GM03348 (cell line): ENCODE data around the gene P2RX2.

Source experiments
- DNase-seq: peaks from one replicate; pipeline ENCODE4 v3.0.0; 2012; ENCODE audit warnings: low spot score

The P2RX2 gene

DNA sequence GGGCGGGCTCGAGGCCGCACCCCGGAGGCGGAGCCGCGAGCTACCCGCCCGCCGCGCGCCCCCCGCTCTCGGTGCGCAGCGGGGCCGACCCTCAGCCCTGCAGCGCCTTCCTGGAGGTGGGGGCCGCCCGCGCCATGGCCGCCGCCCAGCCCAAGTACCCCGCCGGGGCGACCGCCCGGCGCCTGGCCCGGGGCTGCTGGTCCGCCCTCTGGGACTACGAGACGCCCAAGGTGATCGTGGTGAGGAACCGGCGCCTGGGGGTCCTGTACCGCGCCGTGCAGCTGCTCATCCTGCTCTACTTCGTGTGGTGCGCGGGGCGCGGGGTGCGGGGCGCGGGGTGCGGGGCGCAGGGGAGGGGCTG lies at the start of gene P2RX2:
Gene P2RX2 (plus strand): TSS at position 94 of the 361 bp plus-strand sequence. CDS start 41 bp downstream, at position 135.
- DNase-seq: no peak

DNA sequence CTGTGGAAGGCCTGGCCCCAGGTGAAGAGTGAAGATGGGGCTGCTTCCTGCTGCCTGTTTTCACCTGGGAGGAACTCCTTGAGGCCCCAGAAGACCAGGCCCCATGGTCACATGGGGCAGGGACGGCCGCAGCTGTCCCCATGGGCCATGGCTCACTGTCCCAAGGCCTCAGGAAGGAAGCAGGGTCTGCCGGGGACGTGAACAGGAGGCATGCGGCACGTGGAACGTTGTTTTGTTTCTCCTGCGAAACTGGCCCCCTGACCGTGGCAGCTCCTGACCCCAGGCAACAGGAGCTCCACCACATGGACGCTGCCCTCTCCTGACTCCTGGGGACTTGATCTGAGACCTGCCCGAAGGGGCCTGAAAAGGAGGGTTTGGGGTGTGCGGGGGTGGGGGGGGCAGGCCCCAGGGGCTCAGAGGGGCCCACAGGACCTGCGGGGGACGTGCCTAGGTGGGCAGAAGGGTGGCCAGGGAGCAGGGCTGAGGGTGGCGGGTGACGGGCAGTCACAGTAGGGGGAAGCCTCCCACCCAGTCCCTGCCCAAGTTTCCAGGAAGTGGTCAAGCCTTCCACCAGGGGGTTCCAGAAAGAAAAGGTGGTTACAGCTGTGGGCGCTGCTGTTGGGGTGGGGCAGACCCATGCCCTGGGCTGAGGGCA lies 49.6 kb upstream of the P2RX2 start:
- no peak for DNase-seq

DNA sequence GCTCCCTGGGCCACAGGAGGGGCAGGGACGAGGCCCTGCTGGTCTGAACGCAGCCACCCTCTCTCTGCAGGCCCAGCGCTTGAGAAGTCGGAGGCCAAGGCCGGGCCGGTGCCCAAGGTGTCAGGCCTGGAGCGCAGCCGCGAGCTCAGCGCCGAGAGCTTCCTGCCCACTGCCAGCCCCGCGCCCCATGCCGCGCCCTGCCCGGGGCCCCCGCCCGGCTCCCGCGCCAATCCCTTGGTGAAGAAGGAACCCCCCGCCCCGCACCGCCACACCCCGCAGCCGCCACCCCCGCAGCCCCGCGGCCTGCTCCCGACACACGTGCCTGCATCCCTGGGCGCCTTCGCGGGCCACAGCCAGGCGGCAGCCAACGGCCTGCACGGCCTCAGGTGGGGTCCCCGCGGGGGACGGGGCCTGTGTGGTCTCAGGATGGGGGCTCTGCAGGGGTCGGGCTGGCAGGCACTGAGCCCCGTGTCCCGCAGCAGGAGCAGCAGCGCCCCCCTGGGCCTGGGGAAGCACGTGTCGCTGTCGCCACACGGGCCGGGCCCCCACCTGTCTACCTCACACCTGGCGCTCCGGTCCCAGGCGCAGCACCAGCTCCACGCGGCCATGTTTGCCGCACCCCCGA lies 48.6 kb upstream of the P2RX2 start:
- no peak for DNase-seq

DNA sequence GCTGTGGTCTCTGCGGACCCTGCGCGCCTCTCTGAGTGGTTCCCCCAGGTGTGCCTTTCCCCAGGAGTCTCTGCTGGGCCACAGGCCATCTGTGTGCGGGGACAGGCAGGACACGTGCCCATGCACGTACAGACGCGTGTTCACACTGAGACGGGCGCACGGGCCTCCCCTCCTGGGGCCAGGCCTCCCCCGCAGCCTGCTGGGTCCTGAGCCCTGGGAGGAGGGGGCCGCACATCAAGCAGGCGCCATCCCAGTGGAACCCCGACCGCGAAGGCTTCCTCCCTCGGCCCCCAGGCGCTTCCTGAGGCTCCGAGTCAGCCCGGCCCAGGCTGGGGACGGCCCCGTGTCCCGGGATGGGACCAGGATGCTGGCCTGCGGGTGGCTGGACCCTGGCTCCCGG lies 47.9 kb upstream of the P2RX2 start:
- no peak for DNase-seq

- no peak for DNase-seq
Measured at GRCh38 chr12:132571051-132571450, 47.5 kb upstream of the P2RX2 start.

- no peak for DNase-seq
Measured at GRCh38 chr12:132571598-132571997, 47.0 kb upstream of the P2RX2 start.

DNA sequence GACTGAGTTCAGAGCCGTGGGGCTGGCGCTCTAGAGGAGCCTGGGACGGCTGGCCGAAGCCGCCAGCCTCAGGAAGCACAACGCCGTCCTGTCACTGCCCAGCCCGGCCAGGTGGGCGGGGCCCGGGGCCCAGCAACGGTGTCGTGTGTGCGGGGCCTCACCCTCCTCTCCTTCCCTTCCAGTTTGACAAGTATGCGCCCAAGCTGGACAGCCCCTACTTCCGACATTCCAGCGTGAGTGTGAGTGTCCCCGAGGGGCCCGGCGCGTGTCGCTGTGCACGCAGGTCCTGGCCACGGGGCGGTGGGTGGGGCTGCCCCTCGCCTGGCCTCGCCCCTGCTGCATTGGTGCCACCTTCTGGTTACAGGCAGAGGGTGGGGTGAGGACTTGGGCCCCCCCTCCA lies 46.5 kb upstream of the P2RX2 start:
- DNase-seq: no peak

- DNase-seq: no peak
Measured at GRCh38 chr12:132572801-132573760, 45.5 kb upstream of the P2RX2 start.

DNA sequence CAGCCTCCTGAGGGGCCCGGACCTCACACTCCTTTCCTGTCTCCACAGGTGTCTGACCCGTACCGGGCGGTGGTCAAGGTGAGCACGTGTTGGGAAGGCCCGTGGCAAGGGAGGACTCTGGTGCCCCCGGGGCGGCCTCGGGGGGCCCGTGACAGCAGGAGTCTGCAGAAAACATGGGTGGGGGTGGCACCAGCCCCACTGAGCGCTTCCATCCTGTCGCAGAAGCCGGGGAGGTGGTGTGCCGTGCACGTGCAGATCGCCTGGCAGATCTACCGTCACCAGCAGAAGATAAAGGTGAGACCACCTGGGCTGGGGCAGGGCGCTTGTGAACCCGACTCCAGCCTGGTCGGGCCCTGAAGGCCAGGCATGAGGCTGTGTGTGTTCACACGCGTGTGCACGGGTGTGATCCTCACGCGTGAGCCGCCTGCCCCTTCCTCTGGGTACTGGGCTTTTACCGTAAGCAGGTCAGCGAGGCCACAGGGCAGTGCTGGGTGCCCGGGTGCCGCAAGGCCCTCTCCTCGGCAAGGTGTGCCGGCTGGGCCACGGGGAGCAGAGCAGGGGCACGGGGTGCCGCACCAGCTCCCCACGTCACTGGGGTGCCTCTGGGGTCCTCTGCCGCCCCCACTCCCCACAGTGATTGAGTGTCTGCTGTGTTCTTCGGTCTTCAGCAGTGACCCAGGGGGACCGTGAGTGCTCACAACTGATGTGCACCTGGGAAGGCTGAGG lies 44.1 kb upstream of the P2RX2 start:
- no peak for DNase-seq

DNA sequence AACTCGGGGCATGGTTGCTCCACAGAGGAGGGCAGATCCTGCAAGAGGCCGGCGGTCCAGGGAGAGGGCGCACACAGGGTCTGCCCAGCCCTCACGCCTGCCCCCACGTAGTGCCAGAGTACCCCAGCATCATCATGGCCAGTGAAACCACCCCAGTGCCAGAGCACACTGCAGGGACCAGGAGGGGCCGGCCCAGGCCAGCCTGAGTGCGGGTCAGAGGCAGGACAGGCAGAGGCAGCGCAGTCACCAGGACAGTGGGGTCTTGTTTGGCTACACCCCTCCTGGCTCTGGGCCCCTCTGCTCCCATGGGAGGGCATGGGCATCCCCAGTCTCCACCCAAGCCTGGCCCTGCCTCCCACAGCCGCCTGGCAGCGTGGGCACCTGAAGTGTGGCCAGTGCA lies 42.9 kb upstream of the P2RX2 start:
- DNase-seq: no peak

GRCh38 chr12:132576701-132577100 lies 41.9 kb upstream of the P2RX2 start:
- no peak for DNase-seq

DNA sequence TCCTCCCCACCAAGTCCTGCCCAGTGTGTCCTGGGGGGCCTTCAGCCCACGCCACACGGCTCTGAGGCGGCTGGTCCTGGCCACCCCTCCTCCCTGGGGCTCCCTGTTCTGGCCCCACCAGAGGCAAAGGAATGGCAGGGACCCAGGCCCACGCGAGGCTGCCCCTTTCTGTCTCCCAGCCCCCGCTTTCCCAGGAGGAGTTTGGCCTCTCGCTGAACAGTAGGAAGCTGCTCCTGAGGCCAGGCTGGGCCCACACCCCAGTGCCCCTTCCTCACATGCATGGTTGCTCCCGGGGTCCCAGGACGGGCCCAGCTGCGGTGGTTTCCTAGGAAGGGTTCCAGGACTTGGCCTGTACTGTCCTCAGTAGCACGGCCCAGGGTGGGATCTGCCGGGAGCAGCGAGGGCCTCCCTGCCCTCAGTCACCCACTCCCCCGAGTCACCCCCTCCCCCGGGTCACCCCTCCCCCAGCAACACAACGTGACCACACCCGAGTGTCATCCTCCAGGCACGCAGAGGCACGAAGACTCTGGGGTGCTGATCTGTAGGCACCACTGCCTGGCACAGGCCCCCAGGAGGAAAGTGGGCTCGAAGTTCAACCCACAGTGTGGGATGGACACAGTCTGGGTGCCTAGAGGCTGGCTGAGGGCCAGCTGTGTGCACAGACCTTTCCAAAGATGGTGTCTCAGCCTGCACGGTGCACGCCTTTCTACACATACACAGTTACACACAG lies 41.2 kb upstream of the P2RX2 start:
- DNase-seq: no peak

GRCh38 chr12:132578118-132578517 lies 40.5 kb upstream of the P2RX2 start:
- no peak for DNase-seq

GRCh38 chr12:132578826-132579225 lies 39.8 kb upstream of the P2RX2 start:
- DNase-seq: no peak

GRCh38 chr12:132579744-132580143 lies 38.8 kb upstream of the P2RX2 start:
- no peak for DNase-seq

- no peak for DNase-seq
Measured at GRCh38 chr12:132580701-132581292, 37.8 kb upstream of the P2RX2 start.

DNA sequence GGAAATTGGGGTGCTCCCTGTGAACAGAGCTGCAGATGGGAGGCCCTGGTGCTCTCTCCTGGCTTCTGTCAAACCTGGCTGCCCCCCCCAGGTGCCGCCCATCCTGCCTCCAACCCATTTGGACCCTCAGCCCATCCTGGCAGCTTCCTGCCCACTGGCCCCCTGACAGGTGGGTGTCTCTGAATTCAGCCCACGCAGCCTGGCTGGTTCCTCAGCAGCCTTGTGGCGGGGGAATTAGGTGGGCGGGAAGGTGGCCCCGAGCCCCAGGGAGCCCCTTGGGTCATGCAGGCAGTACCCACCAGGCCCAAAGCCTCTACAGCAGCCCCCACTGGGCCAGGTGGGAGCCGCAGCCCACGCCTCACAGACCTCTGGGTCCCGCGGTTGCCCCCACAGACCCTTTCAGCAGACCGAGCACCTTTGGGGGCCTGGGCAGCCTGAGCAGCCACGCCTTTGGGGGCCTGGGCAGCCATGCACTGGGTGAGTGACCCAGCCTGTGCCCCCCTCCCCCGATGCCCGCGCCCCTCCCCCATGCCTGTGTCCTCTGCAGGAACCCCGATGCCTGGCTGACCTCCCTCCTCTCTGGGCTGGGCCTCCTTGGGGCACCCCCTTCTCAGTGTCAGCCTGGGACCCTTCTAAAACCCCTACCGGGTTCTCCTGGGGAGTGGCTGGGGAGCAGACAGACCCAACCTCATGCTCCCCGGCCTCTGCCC lies 37.1 kb upstream of the P2RX2 start:
- DNase-seq: no peak

GRCh38 chr12:132582058-132582420 lies 36.5 kb upstream of the P2RX2 start:
- DNase-seq: no peak

DNA sequence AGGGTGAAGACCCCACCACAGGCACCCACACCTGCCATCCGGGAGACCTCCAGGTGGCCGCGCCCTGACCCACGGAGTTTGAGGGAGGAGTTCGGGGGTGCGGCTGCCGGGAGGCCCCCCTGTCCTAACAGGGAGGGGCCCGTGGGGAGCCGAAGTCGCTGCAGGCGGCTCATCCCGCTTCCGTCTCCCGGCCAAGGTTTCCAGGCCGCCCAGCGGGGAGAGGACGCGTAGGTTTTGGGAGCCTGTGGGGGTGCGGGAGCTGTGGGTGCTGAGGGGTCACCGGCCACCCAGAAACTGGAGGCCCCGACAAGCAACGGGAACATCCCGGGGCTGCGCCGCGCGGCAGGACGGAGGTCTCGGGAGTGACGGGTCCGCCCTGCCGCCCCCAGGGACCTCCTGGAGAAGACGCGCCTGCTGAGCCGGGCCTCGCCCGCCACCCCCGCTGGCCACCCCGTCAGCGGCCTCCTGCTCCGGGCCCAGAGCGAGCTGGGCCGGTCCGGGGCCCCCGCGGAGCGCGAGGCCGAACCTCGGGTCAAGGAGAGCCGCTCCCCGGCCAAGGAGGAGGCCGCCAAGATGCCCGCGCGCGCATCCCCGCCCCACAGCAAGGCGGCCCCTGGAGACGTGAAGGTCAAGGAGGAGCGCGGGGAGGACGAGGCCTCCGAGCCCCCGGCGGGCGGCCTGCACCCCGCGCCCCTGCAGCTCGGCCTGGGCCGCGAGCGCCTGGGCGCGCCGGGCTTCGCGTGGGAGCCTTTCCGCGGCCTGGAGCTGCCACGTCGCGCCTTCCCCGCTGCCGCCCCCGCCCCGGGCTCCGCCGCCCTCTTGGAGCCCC lies 35.8 kb upstream of the P2RX2 start:
- no peak for DNase-seq

- no peak for DNase-seq
Measured at GRCh38 chr12:132583411-132583710, 35.2 kb upstream of the P2RX2 start.
